HCT116 (cell line): ENCODE results near the gene CST4. TPM values are rescaled to one million over a fixed set of nuclear protein-coding genes. Genes with fewer than 3 reads are reported as not detected.

Experiments
- ATAC-seq: fragments of 200-7000 bp; cut with Tn5 transposase; 2 replicates; pipeline ENCODE4 v1.9.1; 2020; ENCODE audit warnings: mild to moderate bottlenecking, moderate library complexity
- BruUV-seq: library from RNA; stranded (reverse); fragments of 400-500 nt; replicated peaks from 2 replicates; lab custom pipeline; 2021; lab: Mats Ljungman, UMichigan
- CTCF ChIA-PET: fragments of 300-600 bp; sonication (Branson Sonifier 250); formaldehyde crosslinking; loops from one replicate; lab custom pipeline; 2021; ENCODE audit warnings: antibody characterized with exemption; lab: Charles Lee
- POLR2A ChIA-PET: fragments of 300-600, 350-600 bp; sonication (Branson Sonifier 250); formaldehyde crosslinking; loops from one replicate; lab custom pipeline; 2021; ENCODE audit warnings: antibody characterized with exemption; lab: Charles Lee
- RAD21 ChIA-PET, 2 experiments: fragments of 300-600 bp; sonication (Branson Sonifier 250); formaldehyde crosslinking; loops; one replicate each; lab custom pipeline; 2023; ENCODE audit warnings: low total read pairs in 2 of 2; ENCODE audit not compliant: uncharacterized antibody in 2 of 2, unreplicated experiment in 2 of 2, low non-redundant PET in 1 of 2; lab: Charles Lee
- DNase-seq: peaks from one replicate; pipeline ENCODE4 v3.0.0-alpha.2; 2010; ENCODE audit warnings: low read depth, low spot score
- H2AFZ ChIP-seq: fragments of 200-600 bp; shearing (Covaris generic), sonication (generic); 2 replicates; pipeline ENCODE4 v1.6.1; 2017; ENCODE audit warnings: low read depth, mixed run types, mixed read lengths, antibody characterized with exemption, low read length; ENCODE audit not compliant: poor library complexity, severe bottlenecking
- H3K27ac ChIP-seq: 2 replicates; pipeline ENCODE4 v1.5.1; 2012; ENCODE audit warnings: low read depth, low read length
- H3K27me3 ChIP-seq: fragments of 200-600 bp; sonication (generic); 2 replicates; pipeline ENCODE4 v1.6.1; 2016; ENCODE audit warnings: mixed run types, low read length, mixed read lengths; ENCODE audit not compliant: insufficient read depth
- H3K36me3 ChIP-seq, 2 experiments: fragments of 200-500 bp in 1 of 2; fragments of 200-600 bp in 1 of 2; sonication (Bioruptor generic) in 1 of 2; sonication (generic) in 1 of 2; 2 replicates each; pipeline versions ENCODE4 v1.5.1 to v1.6.1; 2014 to 2016; ENCODE audit warnings: low read length in 2 of 2, inconsistent platforms in 1 of 2, mixed read lengths in 1 of 2, mixed run types in 1 of 2; ENCODE audit not compliant: insufficient read depth in 2 of 2, control insufficient read depth in 1 of 2
- H3K4me1 ChIP-seq, 2 experiments: fragments of 200-600 bp in 1 of 2; sonication (generic) in 1 of 2; 2 replicates each; pipeline versions ENCODE4 v1.5.1 to v1.6.1; 2012 to 2017; ENCODE audit warnings: low read length in 2 of 2, inconsistent platforms in 1 of 2, mild to moderate bottlenecking in 1 of 2, mixed read lengths in 1 of 2, mixed run types in 1 of 2, moderate library complexity in 1 of 2; ENCODE audit not compliant: insufficient read depth in 2 of 2, control insufficient read depth in 1 of 2
- H3K4me2 ChIP-seq: fragments of 200-600 bp; sonication (generic); 2 replicates; pipeline ENCODE4 v1.6.1; 2017; ENCODE audit warnings: mixed run types, low read length, mixed read lengths
- H3K4me3 ChIP-seq, 2 experiments: fragments of 200-600 bp in 1 of 2; sonication (generic) in 1 of 2; replicated peaks in 1 of 2; 2 replicates each; pipeline ENCODE4 v1.5.1; 2011 to 2016; ENCODE audit warnings: low read length in 2 of 2, control low read depth in 1 of 2, low read depth in 1 of 2, mild to moderate bottlenecking in 1 of 2, mixed read lengths in 1 of 2, mixed run types in 1 of 2
- H3K79me2 ChIP-seq: fragments of 200-600 bp; sonication (generic); 2 replicates; pipeline ENCODE4 v1.6.1; 2017; ENCODE audit warnings: mild to moderate bottlenecking, mixed run types, low read length, moderate library complexity, mixed read lengths; ENCODE audit not compliant: insufficient read depth
- H3K9ac ChIP-seq: fragments of 200-600 bp; sonication (generic); 2 replicates; pipeline ENCODE4 v1.6.1; 2016; ENCODE audit warnings: low read length, mixed read lengths
- H3K9me2 ChIP-seq: fragments of 200-600 bp; sonication (generic), shearing (Covaris generic); 2 replicates; pipeline ENCODE4 v1.6.1; 2017; ENCODE audit warnings: mixed run types, mild to moderate bottlenecking, moderate library complexity; ENCODE audit not compliant: insufficient read depth
- H3K9me3 ChIP-seq, 2 experiments: fragments of 200-500 bp in 1 of 2; fragments of 200-600 bp in 1 of 2; sonication (Bioruptor generic) in 1 of 2; sonication (generic) in 1 of 2; 2 replicates each; pipeline ENCODE4 v1.6.1; 2014 to 2017; ENCODE audit warnings: low read length in 2 of 2, mixed read lengths in 2 of 2, inconsistent platforms in 1 of 2, low read depth in 1 of 2, mild to moderate bottlenecking in 1 of 2, mixed run types in 1 of 2, moderate library complexity in 1 of 2; ENCODE audit not compliant: control insufficient read depth in 1 of 2, insufficient read depth in 1 of 2
- H4K20me1 ChIP-seq: fragments of 200-600 bp; sonication (generic), shearing (Covaris generic); 2 replicates; pipeline ENCODE4 v1.6.1; 2017; ENCODE audit warnings: mixed run types, mild to moderate bottlenecking, moderate library complexity; ENCODE audit not compliant: insufficient read depth
- CEBPB ChIP-seq: IDR thresholded peaks from 2 replicates; pipeline ENCODE4 v1.6.1; 2012; ENCODE audit warnings: low read depth
- EZH2 ChIP-seq: fragments of 200-600 bp; sonication (generic); IDR thresholded peaks from 2 replicates; pipeline ENCODE4 v1.6.1; 2017; ENCODE audit warnings: antibody characterized with exemption, mixed run types
- FOSL1 ChIP-seq: IDR thresholded peaks from 2 replicates; pipeline ENCODE4 v1.6.1; 2012; ENCODE audit warnings: low read depth
- MAX ChIP-seq: IDR thresholded peaks from 2 replicates; pipeline ENCODE4 v1.6.1; 2012
- POLR2A ChIP-seq: IDR thresholded peaks from 2 replicates; pipeline ENCODE4 v1.7.0; 2011; ENCODE audit warnings: borderline replicate concordance; ENCODE audit not compliant: insufficient read depth, insufficient read length; ENCODE audit errors: extremely low read depth
- POLR2AphosphoS5 ChIP-seq: IDR thresholded peaks from 2 replicates; pipeline ENCODE4 v1.6.1; 2011; ENCODE audit warnings: mild to moderate bottlenecking, low read depth, low read length, moderate library complexity
- RAD21 ChIP-seq: IDR thresholded peaks from 2 replicates; pipeline ENCODE4 v1.6.1; 2012; ENCODE audit warnings: low read depth, mild to moderate bottlenecking
- REST ChIP-seq: IDR thresholded peaks from 2 replicates; pipeline ENCODE4 v1.6.1; 2012; ENCODE audit warnings: low read depth
- SIN3A ChIP-seq: IDR thresholded peaks from 2 replicates; pipeline ENCODE4 v1.6.1; 2012; ENCODE audit warnings: low read depth
- SP1 ChIP-seq: IDR thresholded peaks from 2 replicates; pipeline ENCODE4 v1.6.1; 2012; ENCODE audit warnings: low read depth
- TCF7L2 ChIP-seq: IDR thresholded peaks from 2 replicates; pipeline ENCODE4 v1.7.0; 2011; ENCODE audit warnings: borderline replicate concordance, inconsistent platforms; ENCODE audit not compliant: insufficient read depth, insufficient read length; ENCODE audit errors: extremely low read depth
- YY1 ChIP-seq: IDR thresholded peaks from 2 replicates; pipeline ENCODE4 v1.6.1; 2011; ENCODE audit warnings: low read length, low read depth, moderate library complexity, mild to moderate bottlenecking; ENCODE audit not compliant: insufficient replicate concordance; ENCODE audit errors: extremely low read depth
- ZBTB33 ChIP-seq: IDR thresholded peaks from 2 replicates; pipeline ENCODE4 v1.6.1; 2011; ENCODE audit warnings: mild to moderate bottlenecking, low read length, moderate library complexity; ENCODE audit not compliant: insufficient replicate concordance; ENCODE audit errors: extremely low read depth
- ZFX ChIP-seq: fragments of 450-650 bp; IDR thresholded peaks from 2 replicates; pipeline ENCODE4 v1.6.1; 2017
- intact Hi-C: fragments of 100-400 bp; cut with micrococcal nuclease; formaldehyde crosslinking; loops from 2 replicates; pipeline ENCODE4 v1.10.0; 2022
- total RNA-seq: library from RNA; stranded (reverse); gene quantifications from one replicate; pipeline ENCODE4 v1.2.1, GENCODE V29; 2021; ENCODE audit not compliant: unreplicated experiment

CST4 gene
- total RNA-seq, 1 experiment from 2014 or later = not detected

- no peaks in the 10 kb centered on the region for H3K9me3 ChIP-seq
- BruUV-seq = no TSS peak
- ChIA-PET RAD21 (no interaction called here), CTCF (interaction anchor here (0.7 kb wide), 1 partner anchor 1250 kb away, joined by 4 read pairs; no protein-coding TSS in a partner anchor), POLR2A (no interaction called here)
- no peak overlapping the region for H3K4me2 ChIP-seq
- no peak overlapping the region for H3K9ac ChIP-seq
- no peak overlapping the region for H3K27ac ChIP-seq
- ATAC-seq (no peak), DNase-seq (no peak)
- TF ChIP-seq EZH2 = no peak
- TF ChIP-seq FOSL1 = no peak
- TF ChIP-seq MAX = no peak
- TF ChIP-seq REST = no peak
- TF ChIP-seq POLR2AphosphoS5 = no peak
- TF ChIP-seq YY1 = no peak
- TF ChIP-seq POLR2A = no peak
- no peak for TF ChIP-seq RAD21
- TF ChIP-seq TCF7L2 = no peak
- TF ChIP-seq SP1 = no peak
- no peak for TF ChIP-seq ZBTB33
- TF ChIP-seq SIN3A = no peak
- TF ChIP-seq CEBPB = no peak
- no peak for TF ChIP-seq ZFX
- no peaks in the 10 kb centered on the region for H3K79me2 ChIP-seq
- no peaks in the 10 kb centered on the region for H3K9me2 ChIP-seq
- no peaks in the 10 kb centered on the region for H3K27me3 ChIP-seq
- intact Hi-C loops = loop anchor here (2.0 to 5.0 kb wide), 4 partner anchors 60 to 1115 kb away; partner anchors contain the start of gene CST9
- H3K36me3 ChIP-seq = no peaks in the 10 kb centered on the region
- H4K20me1 ChIP-seq = no peaks in the 10 kb centered on the region
- H2AFZ ChIP-seq = no peak overlapping the region
- H3K4me1 ChIP-seq = no peaks in the 10 kb centered on the region
- H3K4me3 ChIP-seq = no peak overlapping the region
Observed at GRCh38 chr20:23667666-23668065, 21.2 kb downstream of the CST4 start.
